Esophagus muscularis mucosa (tissue), 4 donors: Measurements from ENCODE around the gene RAB20.

Experiments
- EP300 ChIP-seq: sonication (generic); formaldehyde crosslinking; IDR thresholded peaks from one replicate; pipeline ENCODE4 v1.6.1; 2017; ENCODE audit warnings: antibody characterized with exemption
- POLR2A ChIP-seq: fragments of 450-650 bp; IDR thresholded peaks from one replicate; pipeline ENCODE4 v1.6.1; 2017; ENCODE audit warnings: antibody characterized with exemption, moderate library complexity, mild to moderate bottlenecking, low read depth
- POLR2AphosphoS5 ChIP-seq, 2 donors: sonication (generic); formaldehyde crosslinking; IDR thresholded peaks; one replicate each; pipeline ENCODE4 v1.6.1; 2017; ENCODE audit warnings: antibody characterized with exemption in 2 of 2
- TF ChIP-seq, protein P1 (sequence below), 3 experiments: fragments of 200-600 bp in 2 of 3; fragments of 450-650 bp in 1 of 3; sonication (generic) in 2 of 3; IDR thresholded peaks; one replicate each; pipeline ENCODE4 v1.5.1; 2017 to 2019; ENCODE audit warnings: antibody characterized with exemption in 3 of 3, mild to moderate bottlenecking in 2 of 3, moderate library complexity in 1 of 3

DNA sequence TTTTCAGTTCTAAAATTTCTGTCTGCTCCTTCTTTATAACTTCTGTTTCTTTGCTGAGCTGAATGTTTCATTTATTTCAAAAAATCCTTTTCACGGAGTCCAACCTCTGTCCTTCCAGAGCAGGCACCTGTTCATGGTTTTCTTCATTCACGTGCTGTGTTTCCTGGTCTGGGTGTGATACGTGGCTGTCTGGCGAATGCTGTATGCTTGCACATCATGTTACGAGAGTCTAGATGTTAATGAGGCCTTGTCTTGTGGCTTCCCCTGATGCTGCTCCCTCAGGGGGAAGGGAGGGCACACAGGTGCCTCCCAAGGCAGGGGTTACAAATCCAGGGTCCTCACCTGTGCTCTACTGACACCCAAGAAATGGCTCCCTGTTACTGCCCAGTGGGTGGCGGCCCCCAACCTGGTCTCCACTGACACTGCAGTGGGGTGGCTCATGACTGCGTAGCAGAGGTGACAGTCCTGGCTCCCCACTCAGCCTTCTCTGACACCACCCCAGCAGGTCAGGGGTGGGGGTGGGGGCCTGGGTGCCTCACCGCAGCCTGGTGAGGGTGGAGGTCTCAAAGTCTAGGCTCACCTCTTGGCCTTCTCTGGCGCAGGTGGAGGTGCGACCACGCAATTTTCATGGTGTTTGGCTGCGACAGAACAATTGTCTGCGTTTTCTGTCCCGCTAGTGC lies 20.1 kb upstream of the RAB20 start:
- no peak for TF ChIP-seq POLR2AphosphoS5 (IDR thresholded peaks at IDR 0.05)
- TF ChIP-seq, protein P1, sequence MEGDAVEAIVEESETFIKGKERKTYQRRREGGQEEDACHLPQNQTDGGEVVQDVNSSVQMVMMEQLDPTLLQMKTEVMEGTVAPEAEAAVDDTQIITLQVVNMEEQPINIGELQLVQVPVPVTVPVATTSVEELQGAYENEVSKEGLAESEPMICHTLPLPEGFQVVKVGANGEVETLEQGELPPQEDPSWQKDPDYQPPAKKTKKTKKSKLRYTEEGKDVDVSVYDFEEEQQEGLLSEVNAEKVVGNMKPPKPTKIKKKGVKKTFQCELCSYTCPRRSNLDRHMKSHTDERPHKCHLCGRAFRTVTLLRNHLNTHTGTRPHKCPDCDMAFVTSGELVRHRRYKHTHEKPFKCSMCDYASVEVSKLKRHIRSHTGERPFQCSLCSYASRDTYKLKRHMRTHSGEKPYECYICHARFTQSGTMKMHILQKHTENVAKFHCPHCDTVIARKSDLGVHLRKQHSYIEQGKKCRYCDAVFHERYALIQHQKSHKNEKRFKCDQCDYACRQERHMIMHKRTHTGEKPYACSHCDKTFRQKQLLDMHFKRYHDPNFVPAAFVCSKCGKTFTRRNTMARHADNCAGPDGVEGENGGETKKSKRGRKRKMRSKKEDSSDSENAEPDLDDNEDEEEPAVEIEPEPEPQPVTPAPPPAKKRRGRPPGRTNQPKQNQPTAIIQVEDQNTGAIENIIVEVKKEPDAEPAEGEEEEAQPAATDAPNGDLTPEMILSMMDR (IDR thresholded peaks at IDR 0.05) = no peak
- TF ChIP-seq EP300 = no peak
- no peak for TF ChIP-seq POLR2A
